Measurements from ENCODE around the gene MYO1E.

MYO1E gene

GRCh38 chr15:59258317-59258716 is 114.4 kb downstream of the MYO1E start:
- DNase-seq: no peak

- no peak for DNase-seq
Observed at GRCh38 chr15:59257140-59257539, 115.5 kb downstream of the MYO1E start.

GRCh38 chr15:59256482-59256881 is 116.2 kb downstream of the MYO1E start:
- DNase-seq: no peak

GRCh38 chr15:59255680-59256336 is 116.9 kb downstream of the MYO1E start:
- no peak for DNase-seq

GRCh38 chr15:59252137-59252536 is 120.5 kb downstream of the MYO1E start:
- no peak for DNase-seq

GRCh38 chr15:59251001-59251845 is 121.4 kb downstream of the MYO1E start:
- DNase-seq: no peak

GRCh38 chr15:59250249-59250648 is 122.4 kb downstream of the MYO1E start:
- DNase-seq: no peak

GRCh38 chr15:59249816-59250215 is 122.9 kb downstream of the MYO1E start:
- DNase-seq: no peak

GRCh38 chr15:59247364-59247763 is 125.3 kb downstream of the MYO1E start:
- DNase-seq: no peak

GRCh38 chr15:59245559-59245958 is 127.1 kb downstream of the MYO1E start:
- DNase-seq: no peak

- DNase-seq: no peak
Observed at GRCh38 chr15:59244337-59244736, 128.3 kb downstream of the MYO1E start.

GRCh38 chr15:59243622-59244021 is 129.0 kb downstream of the MYO1E start:
- DNase-seq: no peak

GRCh38 chr15:59242649-59243048 is 130.0 kb downstream of the MYO1E start:
- no peak for DNase-seq

- DNase-seq: no peak
Observed at GRCh38 chr15:59240036-59240435, 132.6 kb downstream of the MYO1E start.

GRCh38 chr15:59237924-59238331 is 134.7 kb downstream of the MYO1E start:
- DNase-seq: no peak

- no peak for DNase-seq
Observed at GRCh38 chr15:59237119-59237855, 135.4 kb downstream of the MYO1E start.

- no peak for DNase-seq
Observed at GRCh38 chr15:59236394-59236793, 136.3 kb downstream of the MYO1E start.

GRCh38 chr15:59232476-59232875 is 140.2 kb downstream of the MYO1E start:
- DNase-seq: no peak

- DNase-seq: no peak
Observed at GRCh38 chr15:59230531-59231055, 142.1 kb downstream of the MYO1E start.

GRCh38 chr15:59229453-59229852 is 143.2 kb downstream of the MYO1E start:
- DNase-seq: no peak

- DNase-seq: no peak
Observed at GRCh38 chr15:59229015-59229414, 143.7 kb downstream of the MYO1E start.

- no peak for DNase-seq
Observed at GRCh38 chr15:59227021-59227420, 145.7 kb downstream of the MYO1E start.

- DNase-seq: no peak
Observed at GRCh38 chr15:59224474-59224873, 148.2 kb downstream of the MYO1E start.

Measured in NCI-H2029 (cell line).